GM18526 (cell line): Measurements from ENCODE around the gene SNX33.

ENCODE experiments used
- POLR2A ChIP-seq: IDR thresholded peaks from 3 replicates; pipeline ENCODE4 v1.6.1; 2011; ENCODE audit not compliant: insufficient read length; ENCODE audit errors: extremely low read depth

Gene SNX33

GRCh38 chr15:75671730-75672602 lies 24.3 kb downstream of the SNX33 start:
- no peak for TF ChIP-seq POLR2A

- TF ChIP-seq POLR2A = no peak
Measured at GRCh38 chr15:75672646-75673425, 25.1 kb downstream of the SNX33 start.

DNA sequence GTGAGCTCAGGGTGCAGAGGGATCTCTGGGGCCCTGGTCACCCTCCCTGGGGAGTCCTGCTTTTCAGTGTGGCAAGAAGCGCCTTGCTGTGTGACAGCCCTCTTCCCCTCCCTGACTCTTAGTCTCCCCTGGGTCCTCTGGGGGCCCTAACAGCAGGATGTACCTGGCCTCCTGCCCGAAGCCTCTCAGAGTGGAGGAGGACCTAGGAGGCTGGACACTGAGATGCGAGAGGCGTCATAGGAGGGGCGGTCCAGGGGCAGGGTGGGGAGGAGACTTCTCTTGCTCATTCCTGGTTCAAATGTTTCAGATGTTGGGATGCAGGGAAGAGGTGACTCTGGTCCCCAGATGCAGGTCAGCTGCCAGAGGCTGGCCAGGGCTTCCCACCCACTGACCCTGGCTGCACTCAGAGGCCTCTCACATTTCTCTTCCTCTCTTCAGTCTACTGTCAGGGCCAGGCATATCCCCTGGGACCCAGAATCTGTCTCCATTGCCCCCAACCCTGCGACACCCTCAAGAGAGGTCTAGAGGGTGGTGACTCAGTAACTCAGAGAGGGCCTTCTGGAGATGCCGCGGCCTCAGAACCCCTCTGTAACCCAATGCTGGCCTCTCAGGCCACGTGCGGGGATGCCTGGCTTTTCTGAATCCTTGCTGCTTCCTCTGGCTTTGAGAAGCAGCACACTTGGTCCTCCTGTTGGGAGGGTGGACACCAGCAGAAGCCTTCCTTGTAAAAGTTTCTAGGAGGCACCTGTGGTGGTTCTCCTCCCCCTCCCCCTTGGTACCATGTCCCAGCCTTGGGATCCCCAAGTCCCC lies 25.9 kb downstream of the SNX33 start:
- no peak for TF ChIP-seq POLR2A

DNA sequence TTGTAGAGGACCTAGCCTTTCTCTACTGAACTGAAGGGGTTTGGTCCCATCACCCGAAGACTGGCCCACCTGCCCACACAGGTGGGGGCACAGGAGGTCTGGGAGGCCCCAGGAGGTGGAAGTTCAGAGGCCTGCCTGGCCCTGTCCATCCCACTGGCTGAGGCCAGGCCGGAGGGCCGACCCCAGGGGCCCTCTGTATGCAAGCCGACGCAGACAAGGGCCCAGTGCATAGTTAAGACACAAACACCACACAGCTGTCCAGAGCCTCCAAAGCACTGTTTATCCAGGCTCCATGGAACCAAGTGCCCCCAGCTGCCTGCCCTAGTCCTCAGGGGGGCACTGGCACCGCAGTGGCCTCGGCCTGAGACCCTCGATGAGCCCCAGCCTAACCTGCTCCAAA lies 26.7 kb downstream of the SNX33 start:
- no peak for TF ChIP-seq POLR2A

DNA sequence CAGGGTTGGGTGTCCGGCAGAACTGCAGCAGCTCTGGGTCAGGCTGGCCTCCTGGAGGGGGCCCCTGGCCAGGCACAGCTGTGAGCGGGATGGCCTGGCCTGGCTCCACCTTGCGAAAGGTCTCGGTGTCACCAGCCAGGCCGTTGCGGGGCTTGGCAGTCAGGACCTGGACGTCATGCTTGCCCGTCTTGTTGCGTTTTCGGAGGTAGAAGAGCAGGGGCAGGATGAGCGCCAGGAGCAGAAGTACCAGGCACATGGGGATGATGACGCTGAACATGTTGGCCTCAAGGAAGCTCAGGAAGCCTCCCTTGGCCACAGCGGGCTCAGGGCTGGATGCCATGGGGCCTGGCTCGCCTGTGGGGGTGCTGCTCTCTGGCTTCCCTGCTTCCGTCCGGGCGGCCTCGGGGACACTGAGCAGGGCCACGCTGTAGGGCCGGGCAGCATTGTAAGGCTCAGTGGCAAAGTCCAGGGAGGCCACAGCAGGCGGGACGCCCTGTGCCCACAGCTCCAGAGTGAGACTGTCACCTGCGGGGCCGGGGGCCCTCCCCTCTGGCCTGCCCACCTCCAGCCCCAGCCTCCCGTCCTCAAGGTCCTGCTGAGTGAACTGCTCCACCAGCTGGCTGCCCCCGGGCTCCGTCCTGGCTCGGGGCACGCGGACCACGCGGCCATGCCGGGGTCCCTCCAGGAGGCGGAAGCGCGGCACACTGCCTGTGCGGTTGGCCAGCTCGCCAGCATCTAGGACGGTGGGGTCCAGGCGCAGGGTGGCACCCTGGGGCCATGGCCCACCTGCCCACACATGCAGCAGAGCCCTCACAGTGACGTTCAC lies 28.1 kb downstream of the SNX33 start:
- no peak for TF ChIP-seq POLR2A

DNA sequence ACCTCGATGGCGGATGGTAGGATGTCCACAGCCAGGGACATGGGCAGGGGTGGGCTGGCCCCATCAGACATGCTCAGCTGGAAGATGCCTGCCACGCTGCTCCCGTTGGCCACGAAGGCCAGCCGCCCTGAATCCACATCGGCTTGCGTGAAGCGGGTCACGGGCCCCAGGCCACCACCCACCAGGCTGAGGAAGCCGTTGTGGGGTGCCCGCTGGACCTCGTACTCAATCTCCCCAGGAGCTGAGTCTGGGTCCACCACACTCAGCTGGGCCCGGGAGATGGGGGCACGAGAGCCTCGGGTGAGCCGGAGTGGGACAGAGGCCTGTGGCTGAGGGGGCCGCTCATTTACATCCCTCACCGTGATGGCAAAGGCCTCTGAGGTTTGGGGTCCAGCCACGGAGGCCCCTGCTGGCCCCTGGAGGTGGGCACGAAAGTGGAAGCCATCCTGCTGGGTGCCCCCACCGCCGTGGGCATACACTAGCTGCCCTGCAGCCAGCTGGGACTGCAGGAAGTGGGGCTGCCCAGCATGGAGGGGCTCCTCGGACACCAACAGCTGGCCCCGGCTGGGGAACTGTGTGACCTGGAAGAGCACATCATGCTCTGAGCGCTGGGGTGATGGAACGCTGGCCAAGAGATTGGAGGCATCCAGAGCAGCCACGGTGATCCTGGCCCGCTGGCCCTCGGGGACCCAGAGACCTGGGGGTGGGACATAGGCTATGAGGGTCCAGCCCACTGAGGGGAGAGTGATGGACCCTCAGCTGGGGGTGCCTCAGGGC lies 29.2 kb downstream of the SNX33 start:
- no peak for TF ChIP-seq POLR2A

DNA sequence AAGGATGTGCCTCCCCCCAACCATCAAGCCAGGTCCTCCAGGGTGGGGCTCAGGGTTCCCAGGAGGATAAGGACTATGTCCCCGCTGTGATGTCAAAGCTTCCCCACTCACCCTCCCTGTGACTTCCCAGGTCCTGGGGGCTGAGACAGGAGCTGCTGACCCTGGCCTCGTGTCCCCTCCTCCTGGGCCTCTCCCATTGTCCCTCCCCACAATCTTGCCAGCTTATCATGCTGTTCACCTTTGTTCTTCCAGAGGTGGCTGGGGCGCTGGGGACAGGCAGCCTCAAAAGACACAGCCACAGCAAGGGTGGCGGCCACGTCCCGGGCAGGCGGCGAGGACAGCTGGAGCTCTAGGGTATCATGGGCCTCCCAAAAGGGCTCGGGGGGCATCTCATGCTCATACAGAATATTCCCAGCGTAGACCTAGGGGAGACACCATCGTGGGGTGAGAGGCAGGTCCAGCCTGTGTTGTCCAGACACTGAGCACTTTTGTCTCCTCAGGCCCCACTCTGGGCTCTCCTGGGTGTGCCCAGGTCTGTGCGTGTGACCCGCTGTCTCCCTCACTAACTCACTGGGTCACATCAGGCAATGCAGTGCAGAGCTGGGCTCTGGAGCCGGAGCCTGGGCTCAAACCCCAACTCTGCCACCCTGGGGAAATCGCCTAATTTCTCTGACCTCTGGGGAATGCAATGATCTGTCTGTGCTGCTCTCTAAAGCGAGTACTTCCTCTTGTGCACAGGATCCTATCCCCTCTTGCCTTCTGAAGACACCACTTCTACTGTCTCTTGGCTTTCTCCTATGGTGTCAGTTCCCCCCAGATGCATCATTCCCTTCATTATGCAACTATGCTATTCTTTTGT lies 30.0 kb downstream of the SNX33 start:
- no peak for TF ChIP-seq POLR2A

DNA sequence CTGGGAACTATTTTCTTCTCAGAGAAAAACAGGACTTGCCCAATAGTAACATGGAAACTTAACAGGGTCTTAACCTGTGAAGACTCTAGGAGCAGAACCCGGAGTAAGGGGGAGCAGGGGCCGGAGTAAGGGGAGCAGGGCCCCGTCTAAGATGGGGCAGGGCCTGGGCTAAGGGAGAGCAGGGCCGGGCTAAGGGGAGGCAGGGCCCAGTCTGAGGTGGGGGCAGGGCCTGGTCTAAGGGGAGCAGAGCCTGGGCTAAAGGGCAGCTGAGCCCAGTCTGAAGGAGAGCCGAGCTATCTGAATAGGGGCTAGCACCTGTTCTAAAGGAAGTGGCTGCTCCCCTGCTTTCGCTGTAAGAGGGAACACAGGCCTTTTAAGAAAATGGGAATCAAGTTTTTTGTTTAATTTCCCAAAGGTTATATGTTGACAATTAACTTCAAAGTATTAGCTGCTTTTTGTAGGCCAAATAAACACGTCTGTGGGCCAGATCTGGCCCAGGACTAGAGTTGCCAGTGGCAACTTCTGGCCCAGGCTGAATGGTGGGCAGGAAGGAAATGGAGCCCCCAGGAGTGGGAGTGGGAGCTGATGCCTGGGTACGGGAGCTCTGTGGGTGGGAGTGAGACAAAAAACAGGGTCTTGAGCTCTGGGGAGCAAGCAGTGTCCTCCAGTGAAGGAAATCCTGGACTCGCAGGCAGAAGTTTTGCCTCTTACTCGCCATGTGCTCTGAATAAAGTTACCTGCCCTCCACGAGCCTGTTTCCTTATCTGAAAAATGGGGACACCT lies 32.5 kb downstream of the SNX33 start:
- no peak for TF ChIP-seq POLR2A

DNA sequence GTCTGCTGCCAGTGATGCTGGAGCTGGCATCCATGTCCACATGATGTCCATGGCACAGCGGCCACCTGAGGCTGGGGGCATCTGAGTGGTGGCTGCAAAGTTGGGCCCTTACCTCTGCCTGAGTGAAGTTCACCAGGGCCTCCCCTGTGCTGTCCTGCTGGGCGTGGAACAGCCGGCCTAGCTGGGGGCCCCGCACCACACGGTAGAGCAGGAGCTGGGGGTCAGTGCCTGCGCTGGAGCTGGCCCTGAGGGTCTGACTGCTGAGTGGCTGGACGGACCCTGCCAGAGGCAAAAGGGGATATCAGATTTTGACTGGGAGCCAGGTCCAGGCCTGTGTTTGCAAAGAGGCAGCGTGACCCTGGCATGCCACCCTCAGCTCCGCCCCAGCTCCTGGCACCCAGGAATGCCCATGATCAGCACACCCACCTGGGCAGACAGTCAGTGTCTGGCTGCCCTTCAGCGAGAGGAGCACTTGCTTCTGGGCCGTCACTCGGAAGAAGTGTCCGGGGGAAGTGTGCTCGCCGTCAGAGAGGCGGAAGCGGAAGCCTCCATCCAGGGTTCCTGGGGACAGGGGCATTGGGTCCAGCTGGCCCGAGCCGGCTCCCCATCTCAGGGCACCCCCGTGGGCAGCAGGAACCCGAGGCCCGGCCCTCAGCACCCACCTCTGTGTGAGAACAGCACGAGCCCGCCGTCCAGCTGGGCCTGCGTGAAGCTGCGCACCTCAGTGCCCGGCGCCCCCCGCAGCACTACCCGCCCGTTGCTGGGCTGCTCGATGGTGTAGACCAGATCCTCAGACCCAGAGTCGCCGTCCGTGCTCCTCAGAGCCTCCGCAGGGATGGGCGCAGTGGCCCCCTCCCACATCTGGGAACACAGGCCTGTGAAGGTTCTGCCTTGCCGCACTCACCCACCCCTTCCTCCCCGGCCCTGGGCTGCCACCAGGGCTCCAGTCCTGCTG lies 34.7 kb downstream of the SNX33 start:
- TF ChIP-seq POLR2A = no peak

DNA sequence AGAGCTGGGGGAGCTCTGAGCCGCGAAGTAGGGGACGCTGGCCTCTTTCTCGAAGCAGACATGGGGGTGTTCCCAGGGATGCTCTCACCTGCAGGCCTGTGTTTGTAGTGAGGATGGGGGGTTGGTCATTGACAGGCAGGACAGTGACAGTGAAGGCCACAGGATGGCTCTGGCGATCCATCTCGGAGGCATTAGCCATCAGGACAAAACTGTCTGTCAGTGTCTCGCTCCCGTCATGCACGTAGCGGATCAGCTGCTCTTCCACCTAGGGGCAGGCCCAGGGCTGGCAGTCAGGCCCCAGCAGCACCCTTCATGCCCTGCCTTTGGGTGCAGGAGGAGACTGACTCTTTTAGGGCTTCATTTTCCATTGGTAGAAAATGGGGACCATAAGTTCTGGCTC lies 36.9 kb downstream of the SNX33 start:
- no peak for TF ChIP-seq POLR2A

DNA sequence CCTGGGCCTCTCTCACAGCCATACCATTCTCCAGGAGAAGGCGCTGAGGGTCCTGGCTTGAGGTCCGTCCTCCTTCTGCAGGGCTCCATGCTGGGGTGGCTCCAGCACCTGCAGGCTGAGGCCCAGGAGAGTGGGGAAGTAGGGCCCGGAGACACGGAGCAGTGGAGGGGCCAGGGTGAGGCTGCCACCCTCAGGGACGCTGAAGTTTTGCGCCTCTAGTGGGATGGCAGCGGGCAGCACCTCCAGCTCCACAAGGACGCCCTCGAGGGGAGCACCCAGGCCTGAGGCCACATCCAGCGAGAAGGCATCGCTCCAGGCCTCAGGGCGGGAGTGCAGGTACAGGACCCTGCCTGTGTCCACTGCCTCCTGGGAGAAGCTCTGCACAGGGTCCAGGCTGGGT lies 37.5 kb downstream of the SNX33 start:
- TF ChIP-seq POLR2A = no peak
